H1 (cell line): ENCODE measurements around the gene ILF2. TPM values are rescaled to one million over a fixed set of nuclear protein-coding genes. Genes with fewer than 3 reads are reported as not detected.

ENCODE experiments used
- EZH2 ChIP-seq: fragments of 200-600 bp; sonication (generic); IDR thresholded peaks from 2 replicates; pipeline ENCODE4 v1.7.1; 2012; ENCODE audit warnings: low read depth, mild to moderate bottlenecking, moderate library complexity, low read length, inconsistent platforms; ENCODE audit not compliant: severe bottlenecking
- polyA plus RNA-seq, 7 experiments: library from polyadenylated mRNA; depleted of rRNA in 3 of 7; stranded (reverse) in 5 of 7; unstranded in 2 of 7; fragments of >200 nt in 5 of 7; fragments of 200-250 nt in 2 of 7; gene quantifications; 1 replicate in 5 of 7; 2 replicates in 1 of 7; 4 replicates in 1 of 7; pipeline versions ENCODE4 v1.2.1 to v1.2.3, GENCODE V29; 2011 to 2013; ENCODE audit warnings: missing spikeins in 2 of 7, mixed read lengths in 2 of 7
- total RNA-seq: library from RNA; stranded (reverse); fragmentation: NEBNext Ultra II Directional; extraction: Animal tissue kit (Norgen Biotek cat#: 25700); gene quantifications from 2 replicates; pipeline ENCODE4 v1.2.1, GENCODE V29; 2021

The ILF2 gene
- total and polyA plus RNA-seq, 2 of the 8 experiments (the other 6 are each of a cell fraction or from before 2014, with no cell fraction given): 389 to 474 TPM

DNA sequence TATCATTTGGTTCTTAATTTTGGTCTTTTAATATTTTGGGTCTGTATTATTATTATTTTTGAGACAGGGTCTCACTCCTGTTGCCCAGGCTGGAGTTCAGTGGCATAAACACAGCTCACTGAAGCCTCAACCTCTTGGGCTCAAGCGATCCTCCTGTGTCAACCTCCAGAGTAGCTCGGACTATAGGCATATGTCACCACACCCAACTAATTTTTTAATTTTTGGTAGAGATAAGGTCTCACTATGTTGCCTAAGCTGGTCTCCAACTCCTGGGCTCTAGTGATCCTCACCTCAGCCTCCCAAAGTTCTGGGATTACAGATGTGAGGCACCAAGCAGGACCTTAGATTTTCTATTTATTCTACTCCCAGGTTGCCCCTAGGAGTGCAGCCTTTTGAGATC, 2.7 kb upstream of the ILF2 start (continued):
- TF ChIP-seq EZH2: no peak
